A673 (cell line): ENCODE results near the gene IQCH.

Experiments
- EZH2 ChIP-seq: fragments of 200-600 bp; sonication (generic); IDR thresholded peaks from 2 replicates; pipeline ENCODE4 v1.6.1; 2017; ENCODE audit warnings: borderline replicate concordance, low read depth, mild to moderate bottlenecking, mixed read lengths, antibody characterized with exemption, low read length; ENCODE audit not compliant: poor library complexity, severe bottlenecking
- TF ChIP-seq, protein P1 (sequence below): fragments of 300-800, 200-600 bp; sonication (generic); conservative IDR thresholded peaks from 2 replicates; pipeline ENCODE4 v1.5.1; 2017; ENCODE audit warnings: low read depth, mild to moderate bottlenecking, antibody characterized with exemption, low read length, moderate library complexity, mixed read lengths

DNA sequence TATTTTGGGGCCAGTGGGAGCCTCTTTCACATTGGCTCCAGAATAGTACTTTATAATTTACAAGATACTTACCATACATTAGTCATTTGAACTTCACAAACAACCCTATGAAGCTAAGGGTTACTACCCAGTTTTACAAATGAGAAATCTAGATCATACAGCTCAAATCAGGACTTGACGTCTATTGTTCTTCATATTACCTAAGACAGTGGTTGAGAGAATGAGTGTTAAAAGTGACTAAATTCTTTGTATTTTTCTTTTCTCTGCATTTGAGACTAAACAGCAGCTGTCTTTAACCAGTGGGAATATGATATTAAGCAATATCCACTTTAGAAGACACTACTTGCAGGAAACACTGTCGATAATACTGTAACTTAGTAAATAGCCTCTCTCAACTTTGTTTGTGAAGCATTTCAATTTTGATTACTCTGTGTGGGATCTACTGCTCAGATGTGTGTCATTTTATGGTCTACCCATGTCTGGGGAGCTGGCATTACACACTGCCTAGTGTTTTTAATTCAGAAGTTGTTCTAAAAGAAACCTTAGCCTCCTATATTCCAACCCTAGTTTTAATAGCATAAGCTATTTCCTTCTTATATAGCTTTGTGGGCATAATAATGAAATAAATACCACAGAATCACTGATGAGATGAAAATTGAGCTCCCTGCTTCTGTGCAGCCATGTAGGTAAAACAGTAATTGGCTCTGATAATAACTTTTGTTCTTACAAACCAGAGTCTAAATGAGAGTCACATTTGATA is 45.9 kb downstream of the IQCH start:
- TF ChIP-seq, protein P1, sequence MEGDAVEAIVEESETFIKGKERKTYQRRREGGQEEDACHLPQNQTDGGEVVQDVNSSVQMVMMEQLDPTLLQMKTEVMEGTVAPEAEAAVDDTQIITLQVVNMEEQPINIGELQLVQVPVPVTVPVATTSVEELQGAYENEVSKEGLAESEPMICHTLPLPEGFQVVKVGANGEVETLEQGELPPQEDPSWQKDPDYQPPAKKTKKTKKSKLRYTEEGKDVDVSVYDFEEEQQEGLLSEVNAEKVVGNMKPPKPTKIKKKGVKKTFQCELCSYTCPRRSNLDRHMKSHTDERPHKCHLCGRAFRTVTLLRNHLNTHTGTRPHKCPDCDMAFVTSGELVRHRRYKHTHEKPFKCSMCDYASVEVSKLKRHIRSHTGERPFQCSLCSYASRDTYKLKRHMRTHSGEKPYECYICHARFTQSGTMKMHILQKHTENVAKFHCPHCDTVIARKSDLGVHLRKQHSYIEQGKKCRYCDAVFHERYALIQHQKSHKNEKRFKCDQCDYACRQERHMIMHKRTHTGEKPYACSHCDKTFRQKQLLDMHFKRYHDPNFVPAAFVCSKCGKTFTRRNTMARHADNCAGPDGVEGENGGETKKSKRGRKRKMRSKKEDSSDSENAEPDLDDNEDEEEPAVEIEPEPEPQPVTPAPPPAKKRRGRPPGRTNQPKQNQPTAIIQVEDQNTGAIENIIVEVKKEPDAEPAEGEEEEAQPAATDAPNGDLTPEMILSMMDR, result no peak
- no peak for TF ChIP-seq EZH2
